ENCODE results near the gene EIF2B2. TPM values are rescaled to one million over a fixed set of nuclear protein-coding genes. Genes with fewer than 3 reads are reported as not detected.

Gene EIF2B2
- total and polyA plus RNA-seq, 2 experiments from 2014 or later = 39.2 to 40.5 TPM

- no peaks in the 10 kb centered on the region for H3K79me2 ChIP-seq (replicated peaks; ENCODE audit: insufficient read depth)
- peak; percentile 47 to 59 for TF ChIP-seq CTCF (conservative IDR thresholded peaks at IDR 0.05; ENCODE audit: low read depth in 2 of 2)
- TF ChIP-seq REST (IDR thresholded peaks at IDR 0.05; ENCODE audit: unreplicated experiment) = no peak
- TF ChIP-seq ZNF331 (CRISPR knock-in tag; IDR thresholded peaks at IDR 0.05; ENCODE audit: low read depth) = no peak
- TF ChIP-seq EZH2phosphoT487 (IDR thresholded peaks at IDR 0.05; ENCODE audit: unreplicated experiment) = no peak
- H3F3A ChIP-seq (replicated peaks; ENCODE audit: low read depth) = no peaks in the 10 kb centered on the region
- Mint-ChIP-seq H3K4me3 (no peak overlapping the region), H3K36me3 (ENCODE audit: low read depth) (peaks cover 19% of the 10 kb centered on the region), H3K9me3 (no peaks in the 10 kb centered on the region), H3K27ac (no peak overlapping the region), H3K4me1 (no peaks in the 10 kb centered on the region), H3K27me3 (ENCODE audit: insufficient read depth, low read depth, poor library complexity) (no peaks in the 10 kb centered on the region)
- no peaks in the 10 kb centered on the region for H3K27me3 ChIP-seq (ENCODE audit: insufficient read depth)
- H3K9me2 ChIP-seq (ENCODE audit: insufficient read depth) = no peaks in the 10 kb centered on the region
- peak; percentile 68 for DNase-seq (ENCODE audit: low spot score)
- H3K4me2 ChIP-seq = no peak overlapping the region
- no peak overlapping the region for H2AFZ ChIP-seq
- H3K4me1 ChIP-seq (ENCODE audit: insufficient read depth) = no peaks in the 10 kb centered on the region
- H4K20me1 ChIP-seq (replicated peaks; ENCODE audit: insufficient read depth) = no peaks in the 10 kb centered on the region
- no peak overlapping the region for H3K4me3 ChIP-seq
- H3K27ac ChIP-seq (ENCODE audit: low read depth) = no peak overlapping the region
- H3K36me3 ChIP-seq (ENCODE audit: insufficient read depth) = peaks cover 7% of the 10 kb centered on the region; the same call in 1 of the 2 replicates
- peak; percentile 86 for ATAC-seq
These were observed 19.9 kb downstream of the EIF2B2 start for GRCh38 chr14:75022655-75023054.

- H3K9me3 Mint-ChIP-seq = no peaks in the 10 kb centered on the region
- no peaks in the 10 kb centered on the region for H3K27me3 Mint-ChIP-seq (ENCODE audit: insufficient read depth, low read depth, poor library complexity)
- H3K4me2 ChIP-seq = no peak overlapping the region
- no peak overlapping the region for H2AFZ ChIP-seq
- H3K4me3 ChIP-seq = no peak overlapping the region
- no peaks in the 10 kb centered on the region for H3K79me2 ChIP-seq (replicated peaks; ENCODE audit: insufficient read depth)
- no peaks in the 10 kb centered on the region for H3K4me1 Mint-ChIP-seq
- H3K4me3 Mint-ChIP-seq = no peak overlapping the region
- H3K27ac Mint-ChIP-seq = no peak overlapping the region
- H4K20me1 ChIP-seq (replicated peaks; ENCODE audit: insufficient read depth) = no peaks in the 10 kb centered on the region
- peaks cover 19% of the 10 kb centered on the region for H3K36me3 Mint-ChIP-seq (ENCODE audit: low read depth)
- no peaks in the 10 kb centered on the region for H3K9me2 ChIP-seq (ENCODE audit: insufficient read depth)
- H3K36me3 ChIP-seq (ENCODE audit: insufficient read depth) = peaks cover 7% of the 10 kb centered on the region; the same call in 1 of the 2 replicates
- H3F3A ChIP-seq (replicated peaks; ENCODE audit: low read depth) = no peaks in the 10 kb centered on the region
- no peaks in the 10 kb centered on the region for H3K27me3 ChIP-seq (ENCODE audit: insufficient read depth)
- ATAC-seq (no peak), DNase-seq (ENCODE audit: low spot score) (no peak)
- H3K4me1 ChIP-seq (ENCODE audit: insufficient read depth) = no peaks in the 10 kb centered on the region
- H3K27ac ChIP-seq (ENCODE audit: low read depth) = no peak overlapping the region
- TF ChIP-seq ETS1 (IDR thresholded peaks at IDR 0.05) = no peak
- TF ChIP-seq EZH2phosphoT487 (IDR thresholded peaks at IDR 0.05; ENCODE audit: unreplicated experiment) = no peak
- no peak for TF ChIP-seq CREB1 (CRISPR knock-in tag; IDR thresholded peaks at IDR 0.05; ENCODE audit: low read depth)
- no peak for TF ChIP-seq JUNB (IDR thresholded peaks at IDR 0.05; ENCODE audit: unreplicated experiment)
- TF ChIP-seq ZNF462 (CRISPR knock-in tag; IDR thresholded peaks at IDR 0.05) = no peak
- TF ChIP-seq EZH2 (IDR thresholded peaks at IDR 0.05; ENCODE audit: low read depth, unreplicated experiment) = no peak
These were observed 20.4 kb downstream of the EIF2B2 start for GRCh38 chr14:75023108-75023507.

All from GM23338 (cell line).